ENCODE results near the gene KRTAP1-5. TPM values are rescaled to one million over a fixed set of nuclear protein-coding genes. Genes with fewer than 3 reads are reported as not detected.

KRTAP1-5 gene, protein sequence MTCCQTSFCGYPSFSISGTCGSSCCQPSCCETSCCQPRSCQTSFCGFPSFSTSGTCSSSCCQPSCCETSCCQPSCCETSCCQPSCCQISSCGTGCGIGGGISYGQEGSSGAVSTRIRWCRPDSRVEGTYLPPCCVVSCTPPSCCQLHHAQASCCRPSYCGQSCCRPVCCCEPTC
- not detected for total RNA-seq

DNA sequence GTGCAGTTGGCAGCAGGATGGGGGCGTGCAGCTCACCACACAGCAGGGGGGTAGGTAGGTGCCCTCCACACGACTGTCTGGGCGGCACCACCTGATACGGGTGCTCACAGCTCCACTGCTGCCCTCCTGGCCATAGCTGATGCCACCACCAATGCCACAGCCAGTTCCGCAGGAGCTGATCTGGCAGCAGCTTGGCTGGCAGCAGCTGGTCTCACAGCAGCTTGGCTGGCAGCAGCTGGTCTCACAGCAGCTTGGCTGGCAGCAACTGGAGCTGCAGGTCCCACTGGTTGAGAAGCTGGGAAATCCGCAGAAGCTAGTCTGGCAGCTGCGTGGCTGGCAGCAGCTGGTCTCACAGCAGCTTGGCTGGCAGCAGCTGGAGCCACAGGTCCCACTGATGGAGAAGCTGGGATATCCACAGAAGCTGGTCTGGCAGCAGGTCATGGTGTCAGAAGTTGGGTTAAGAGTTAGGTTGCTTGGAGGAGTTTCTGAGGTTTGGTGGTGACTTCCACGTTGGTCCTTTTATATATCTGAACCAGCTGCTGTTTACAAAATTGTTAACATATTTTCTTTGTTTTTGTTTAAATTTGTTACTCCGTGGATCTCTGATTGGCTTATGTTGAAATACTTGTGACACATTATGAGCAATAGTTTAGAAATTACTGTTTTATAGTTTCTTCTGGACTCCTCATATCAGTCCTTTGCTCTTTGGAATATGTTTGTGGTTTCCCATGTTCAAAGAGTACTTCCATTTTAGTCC, at the start of gene KRTAP1-5:
Gene KRTAP1-5 (minus strand): TSS at position 494 of the 757 bp plus-strand sequence. CDS start 53 bp downstream, at position 441.

DNA sequence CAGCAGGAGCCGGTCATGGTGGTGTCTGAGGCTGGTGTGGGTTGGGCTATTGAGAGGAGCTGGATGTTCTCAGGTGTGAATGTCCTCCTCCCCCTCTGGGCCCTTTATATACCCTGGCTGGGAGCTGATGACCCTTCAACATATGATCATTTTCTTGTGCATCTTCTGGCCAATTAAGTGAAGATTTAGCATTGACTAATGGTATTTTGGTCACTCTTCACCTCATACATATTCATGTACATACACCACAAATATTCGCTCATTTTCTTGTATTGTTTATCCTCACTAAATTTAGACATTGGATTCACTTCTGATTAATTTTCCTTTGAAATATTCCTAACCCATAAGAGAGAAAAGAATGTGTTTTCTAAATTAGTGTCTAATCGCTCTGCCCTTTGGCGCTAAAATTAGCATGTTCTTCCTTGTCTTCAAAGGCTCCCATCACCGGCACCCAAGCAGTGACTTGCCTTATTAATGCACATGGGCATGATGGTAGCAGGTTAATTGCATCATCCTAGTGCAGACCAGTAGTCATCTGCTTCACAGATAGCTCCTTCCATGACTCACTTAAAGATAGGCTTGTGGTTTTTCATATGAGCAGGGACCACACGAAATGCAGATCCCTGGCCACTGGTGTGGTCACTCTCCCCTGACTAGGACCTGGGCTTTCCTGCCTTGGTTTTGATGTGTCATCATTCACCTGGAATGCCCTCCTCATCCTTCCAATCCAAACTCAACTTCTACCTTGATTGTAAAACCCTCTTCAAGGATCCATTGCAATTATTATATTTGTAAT, 39.0 kb upstream of the KRTAP1-5 start, which contains the start of gene KRTAP2-4:
Gene KRTAP2-4 (minus strand): TSS at position 51 of the 796 bp plus-strand sequence. CDS start 34 bp downstream, at position 17.

DNA sequence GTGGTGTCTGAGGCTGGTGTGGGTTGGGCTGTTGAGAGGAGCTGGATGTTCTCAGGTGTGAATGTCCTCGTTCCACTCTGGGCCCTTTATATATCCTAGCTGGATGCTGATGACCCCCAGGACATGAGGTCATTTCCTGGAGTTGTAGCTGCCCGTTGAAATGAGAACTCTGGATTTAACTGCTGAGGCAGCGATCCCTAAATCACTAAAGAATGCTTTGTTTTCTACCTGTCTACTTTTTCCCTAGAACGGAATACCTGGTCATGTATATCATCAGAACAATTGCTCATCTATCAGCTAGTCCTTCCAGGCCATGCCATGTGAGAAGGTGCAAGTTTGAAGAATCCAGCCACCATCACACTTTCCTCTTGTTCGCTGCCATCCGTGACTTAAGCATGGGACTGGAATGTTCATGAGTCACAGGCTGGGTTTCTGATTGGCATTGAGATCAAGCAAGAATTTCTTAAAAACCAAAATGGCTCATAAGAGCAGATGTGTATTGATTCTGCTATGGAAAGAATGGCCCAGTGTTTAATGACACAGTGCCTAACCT, 33.1 kb upstream of the KRTAP1-5 start, which contains the start of gene KRTAP2-3:
Gene KRTAP2-3 (minus strand): TSS at position 63 of the 553 bp plus-strand sequence. CDS start 64 bp downstream, outside the sequence.

DNA sequence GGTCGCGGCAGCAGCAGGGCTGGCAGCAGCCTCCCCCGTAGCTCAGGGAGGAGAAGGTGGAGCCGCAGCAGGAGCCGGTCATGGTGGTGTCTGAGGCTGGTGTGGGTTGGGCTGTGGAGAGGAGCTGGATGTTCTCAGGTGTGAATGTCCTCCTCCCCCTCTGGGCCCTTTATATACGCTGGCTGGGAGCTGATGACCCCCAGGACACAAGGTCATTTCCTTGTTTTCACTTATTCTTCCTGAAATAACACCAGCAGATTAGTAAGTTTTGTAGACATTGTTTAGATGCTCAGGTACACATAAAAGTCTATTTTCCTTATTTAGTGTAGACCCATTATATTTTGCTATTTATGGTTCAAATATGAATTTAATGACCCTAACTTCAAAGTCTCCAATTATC, 28.1 kb upstream of the KRTAP1-5 start, which contains the start of gene KRTAP2-2:
Gene KRTAP2-2 (minus strand): TSS at position 101 of the 400 bp plus-strand sequence. CDS start 19 bp downstream, at position 82.

DNA sequence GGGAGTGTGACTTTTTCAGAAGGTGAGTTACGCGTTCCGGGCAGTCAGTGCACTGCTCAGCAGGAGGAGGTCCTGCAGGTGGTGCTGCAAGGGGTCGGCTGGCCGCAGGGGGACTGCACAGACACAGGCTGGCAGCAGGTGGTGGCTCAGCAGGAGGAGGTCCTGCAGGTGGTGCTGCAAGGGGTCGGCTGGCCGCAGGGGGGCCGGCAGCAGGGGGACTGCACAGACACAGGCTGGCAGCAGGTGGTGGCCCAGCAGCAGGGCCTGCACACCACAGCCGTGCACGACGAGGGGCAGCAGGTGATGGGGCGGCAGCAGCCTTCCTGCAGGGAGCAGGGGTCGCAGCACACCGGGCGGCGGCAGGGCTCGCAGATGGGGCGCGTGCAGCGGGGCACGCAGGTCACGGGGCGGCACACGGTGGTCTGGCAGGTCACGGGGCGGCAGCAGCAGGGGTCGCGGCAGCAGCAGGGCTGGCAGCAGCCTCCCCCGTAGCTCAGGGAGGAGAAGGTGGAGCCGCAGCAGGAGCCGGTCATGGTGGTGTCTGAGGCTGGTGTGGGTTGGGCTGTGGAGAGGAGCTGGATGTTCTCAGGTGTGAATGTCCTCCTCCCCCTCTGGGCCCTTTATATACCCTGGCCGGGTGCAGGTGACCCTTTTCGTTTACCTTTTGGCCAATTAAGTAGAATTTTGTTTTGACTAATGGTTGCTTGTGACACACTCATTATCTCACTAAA, 19.9 kb upstream of the KRTAP1-5 start, which contains the start of gene KRTAP2-1:
Gene KRTAP2-1 (minus strand): TSS at position 582 of the 731 bp plus-strand sequence. CDS start 49 bp downstream, at position 533.

DNA sequence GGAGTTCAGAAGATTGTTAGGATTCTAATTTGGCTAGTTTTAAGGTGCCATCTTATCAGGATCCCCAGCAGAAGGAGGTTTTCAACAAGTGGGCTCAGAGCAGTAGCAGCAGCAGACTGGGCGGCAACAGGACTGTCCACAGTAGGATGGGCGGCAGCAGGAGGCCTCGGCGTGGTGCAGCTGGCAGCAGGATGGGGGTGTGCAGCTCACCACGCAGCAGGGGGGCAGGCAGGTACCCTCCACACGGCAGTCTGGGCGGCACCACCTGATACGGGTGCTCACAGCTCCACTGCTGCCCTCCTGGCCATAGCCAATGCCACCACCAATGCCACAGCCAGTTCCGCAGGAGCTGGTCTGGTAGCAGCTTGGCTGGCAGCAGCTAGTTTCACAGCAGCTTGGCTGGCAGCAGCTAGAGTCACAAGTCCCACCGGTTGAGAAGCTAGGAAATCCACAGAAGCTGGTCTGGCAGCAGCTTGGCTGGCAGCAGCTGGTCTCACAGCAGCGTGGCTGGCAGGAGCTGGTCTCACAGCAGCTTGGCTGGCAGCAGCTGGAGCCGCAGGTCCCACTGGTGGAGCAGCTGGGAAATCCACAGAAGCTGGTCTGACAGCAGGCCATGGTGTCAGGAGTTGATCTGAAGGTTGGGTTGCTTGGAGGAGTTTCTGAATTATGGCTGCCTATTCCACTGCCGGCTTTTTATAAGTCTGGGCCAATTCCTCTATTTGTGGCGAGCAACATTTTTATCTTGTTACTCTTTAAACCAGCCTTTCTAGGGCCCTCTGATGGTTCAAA, 14.0 kb upstream of the KRTAP1-5 start, which contains the start of gene KRTAP1-1:
Gene KRTAP1-1 (minus strand): TSS at position 668 of the 789 bp plus-strand sequence. CDS start 53 bp downstream, at position 615.

DNA sequence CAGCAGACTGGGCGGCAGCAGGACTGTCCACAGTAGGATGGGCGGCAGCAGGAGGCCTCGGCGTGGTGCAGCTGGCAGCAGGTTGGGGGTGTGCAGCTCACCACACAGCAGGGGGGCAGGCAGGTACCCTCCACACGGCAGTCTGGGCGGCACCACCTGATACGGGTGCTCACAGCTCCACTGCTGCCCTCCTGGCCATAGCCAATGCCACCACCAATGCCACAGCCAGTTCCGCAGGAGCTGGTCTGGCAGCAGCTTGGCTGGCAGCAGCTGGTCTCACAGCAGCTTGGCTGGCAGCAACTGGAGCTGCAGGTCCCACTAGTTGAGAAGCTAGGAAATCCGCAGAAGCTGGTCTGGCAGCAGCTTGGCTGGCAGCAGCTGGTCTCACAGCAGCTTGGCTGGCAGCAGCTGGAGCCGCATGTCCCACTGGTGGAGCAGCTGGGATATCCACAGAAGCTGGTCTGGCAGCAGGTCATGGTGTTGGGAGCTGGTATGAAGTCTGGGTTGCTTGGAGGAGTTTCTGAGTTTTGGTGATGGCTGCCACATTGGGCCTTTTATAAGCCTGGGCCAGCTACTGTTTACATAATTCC, 7.4 kb upstream of the KRTAP1-5 start, which contains the start of gene KRTAP1-3:
Gene KRTAP1-3 (minus strand): TSS at position 529 of the 590 bp plus-strand sequence. CDS start 53 bp downstream, at position 476.

DNA sequence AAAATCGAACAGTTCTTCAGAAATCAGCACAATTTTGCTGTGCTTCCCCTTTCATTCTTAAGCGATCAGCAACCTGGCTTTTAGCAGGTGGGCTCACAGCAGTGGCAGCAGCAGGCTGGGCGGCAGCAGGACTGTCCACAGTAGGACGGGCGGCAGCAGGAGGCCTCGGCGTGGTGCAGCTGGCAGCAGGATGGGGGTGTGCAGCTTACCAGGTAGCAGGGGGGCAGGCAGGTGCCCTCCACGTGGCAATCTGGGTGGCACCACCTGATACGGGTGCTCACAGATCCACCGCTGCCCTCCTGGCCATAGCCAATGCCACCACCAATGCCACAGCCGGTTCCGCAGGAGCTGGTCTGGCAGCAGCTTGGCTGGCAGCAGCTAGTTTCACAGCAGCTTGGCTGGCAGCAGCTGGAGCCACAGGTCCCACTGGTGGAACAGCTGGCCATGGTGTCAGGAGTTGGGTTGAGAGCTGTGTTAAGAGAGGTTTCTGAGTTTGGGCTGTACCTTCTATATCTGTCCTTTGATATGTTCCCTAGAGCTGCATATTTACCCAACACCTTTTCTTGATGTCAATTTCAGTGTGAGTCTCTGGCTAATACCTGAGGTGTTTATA, 2.7 kb upstream of the KRTAP1-5 start, which contains the start of gene KRTAP1-4:
Gene KRTAP1-4 (minus strand): TSS at position 563 of the 613 bp plus-strand sequence. CDS start 117 bp downstream, at position 446.

DNA sequence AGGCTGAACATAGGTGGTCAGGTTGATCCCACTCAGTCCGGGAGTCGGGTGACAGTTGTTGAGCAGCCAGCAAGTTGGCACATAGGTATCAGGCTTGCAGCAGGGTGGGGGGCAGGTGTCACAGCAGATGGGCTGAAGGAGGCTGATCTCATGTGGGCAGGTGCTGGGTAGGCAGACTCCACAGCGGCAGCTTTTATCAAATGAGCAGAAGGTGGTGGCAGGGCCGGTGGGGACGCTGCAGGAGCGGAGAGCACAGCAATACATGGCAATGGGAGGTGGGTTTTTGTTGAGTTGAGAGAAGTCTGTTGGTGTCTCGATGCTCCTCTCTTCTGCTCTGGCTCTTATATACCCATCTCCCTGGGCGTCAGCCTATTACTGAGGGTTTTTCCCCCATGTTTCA, 18.2 kb downstream of the KRTAP1-5 start, which contains the start of gene KRTAP3-1:
Gene KRTAP3-1 (minus strand): TSS at position 318 of the 400 bp plus-strand sequence. CDS start 54 bp downstream, at position 264.

DNA sequence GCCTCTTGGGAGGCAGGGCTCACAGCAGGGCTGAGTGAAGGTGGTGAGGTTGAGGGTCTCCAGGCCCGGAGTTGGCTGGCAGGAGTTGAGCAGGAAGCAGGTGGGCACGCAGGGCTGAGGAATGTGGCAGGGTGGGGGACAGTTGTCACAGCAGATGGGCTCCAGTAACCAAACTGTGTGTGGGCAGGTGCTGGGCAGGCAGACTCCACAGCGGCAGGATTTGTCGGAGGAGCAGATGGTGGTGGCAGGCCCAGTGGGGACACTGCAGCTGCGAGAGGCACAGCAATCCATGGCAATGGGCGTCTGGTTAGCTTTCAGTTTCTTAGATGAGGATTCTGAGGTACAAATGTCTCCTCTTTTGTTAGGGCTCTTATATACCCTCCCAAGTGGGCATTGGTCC, 27.4 kb downstream of the KRTAP1-5 start, which contains the start of gene KRTAP3-2:
Gene KRTAP3-2 (minus strand): TSS at position 344 of the 400 bp plus-strand sequence. CDS start 53 bp downstream, at position 291.

DNA sequence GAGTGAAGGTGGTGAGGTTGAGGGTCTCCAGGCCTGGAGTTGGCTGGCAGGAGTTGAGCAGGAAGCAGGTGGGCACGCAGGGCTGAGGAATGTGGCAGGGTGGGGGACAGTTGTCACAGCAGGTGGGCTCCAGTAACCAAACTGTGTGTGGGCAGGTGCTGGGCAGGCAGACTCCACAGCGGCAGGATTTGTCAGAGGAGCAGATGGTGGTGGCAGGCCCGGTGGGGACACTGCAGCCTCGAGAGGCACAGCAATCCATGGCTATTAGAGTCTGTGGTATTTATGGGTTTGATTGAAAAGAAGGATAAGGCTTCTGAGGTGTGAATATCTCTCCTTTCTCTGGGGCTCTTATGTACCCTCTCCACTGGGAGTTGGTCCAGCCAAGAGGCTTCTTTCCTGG, 33.2 kb downstream of the KRTAP1-5 start, which contains the start of gene KRTAP3-3:
Gene KRTAP3-3 (minus strand): TSS at position 326 of the 400 bp plus-strand sequence. CDS start 67 bp downstream, at position 259.

DNA sequence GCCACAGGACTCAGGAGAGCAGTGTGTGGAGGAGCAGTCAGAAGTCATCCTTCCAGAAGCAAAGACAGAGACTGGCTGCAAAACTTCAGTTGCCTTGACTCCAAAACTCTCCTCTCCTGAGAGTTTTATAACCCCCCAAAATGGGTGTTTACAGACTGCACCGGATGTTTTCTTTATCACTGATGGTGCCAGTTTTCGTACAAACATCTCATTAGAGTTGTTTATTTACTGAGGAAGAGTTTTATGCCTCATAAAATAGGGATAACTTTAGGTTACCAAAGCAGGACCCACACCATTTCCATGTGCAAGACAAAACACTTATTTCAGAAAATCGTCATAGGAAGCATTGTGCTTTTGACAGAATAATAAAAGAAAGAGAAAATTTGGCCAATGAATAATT, 42.8 kb downstream of the KRTAP1-5 start, which contains the start of gene KRT40:
Gene KRT40 (minus strand): TSS at position 101 of the 400 bp plus-strand sequence. CDS start 53 bp downstream, at position 48.

Small RNA genes within 50 kb of the gene (small RNA-seq; reads per million reads assigned to genes)
- not detected for gene KRTAP3-4P

Other genes starting within 250 kb of the KRTAP1-5 start
- gene KRT27, start 244.7 kb downstream of the KRTAP1-5 start, total RNA-seq, result not detected
- gene KRT28, start 227.2 kb downstream of the KRTAP1-5 start, total RNA-seq, result not detected
- 2.8 TPM for gene KRT10, start 204.6 kb downstream of the KRTAP1-5 start, total RNA-seq
- gene KRT12, start 160.0 kb downstream of the KRTAP1-5 start, total RNA-seq, result not detected
- not detected for gene KRT20, start 142.0 kb downstream of the KRTAP1-5 start, total RNA-seq
- 0.46 TPM for gene KRT23, start 89.6 kb downstream of the KRTAP1-5 start, total RNA-seq
- gene KRT39, start 60.3 kb downstream of the KRTAP1-5 start, total RNA-seq, result not detected
- gene KRT40, start 42.9 kb downstream of the KRTAP1-5 start, total RNA-seq, result not detected
- gene KRTAP3-3, start 33.0 kb downstream of the KRTAP1-5 start, total RNA-seq, result not detected
- gene KRTAP3-2, start 27.3 kb downstream of the KRTAP1-5 start, total RNA-seq, result not detected
- not detected for gene KRTAP3-1, start 18.1 kb downstream of the KRTAP1-5 start, total RNA-seq
- not detected for gene KRTAP1-4, start 3.0 kb upstream of the KRTAP1-5 start, total RNA-seq
- not detected for gene KRTAP1-3, start 7.7 kb upstream of the KRTAP1-5 start, total RNA-seq
- gene KRTAP1-1, start 14.2 kb upstream of the KRTAP1-5 start, total RNA-seq, result not detected
- gene KRTAP2-1, start 20.1 kb upstream of the KRTAP1-5 start, total RNA-seq, result not detected
- gene KRTAP2-2, start 28.0 kb upstream of the KRTAP1-5 start, total RNA-seq, result not detected
- gene KRTAP2-3, start 32.9 kb upstream of the KRTAP1-5 start, total RNA-seq, result not detected
- not detected for gene KRTAP2-4, start 38.7 kb upstream of the KRTAP1-5 start, total RNA-seq
- gene KRTAP4-7, start 56.9 kb upstream of the KRTAP1-5 start, total RNA-seq, result not detected
- not detected for gene KRTAP4-8, start 70.9 kb upstream of the KRTAP1-5 start, total RNA-seq
- not detected for gene KRTAP4-16, start 75.0 kb upstream of the KRTAP1-5 start, total RNA-seq
- gene KRTAP4-9, start 78.2 kb upstream of the KRTAP1-5 start, total RNA-seq, result not detected
- gene KRTAP4-11, start 91.2 kb upstream of the KRTAP1-5 start, total RNA-seq, result not detected
- gene KRTAP4-12, start 97.0 kb upstream of the KRTAP1-5 start, total RNA-seq, result not detected
- gene KRTAP4-6, start 113.3 kb upstream of the KRTAP1-5 start, total RNA-seq, result not detected
- not detected for gene KRTAP4-5, start 122.6 kb upstream of the KRTAP1-5 start, total RNA-seq
- not detected for gene KRTAP4-4, start 133.5 kb upstream of the KRTAP1-5 start, total RNA-seq
- not detected for gene KRTAP4-3, start 141.0 kb upstream of the KRTAP1-5 start, total RNA-seq
- not detected for gene KRTAP4-2, start 151.0 kb upstream of the KRTAP1-5 start, total RNA-seq
- gene KRTAP4-1, start 157.7 kb upstream of the KRTAP1-5 start, total RNA-seq, result not detected
- gene KRTAP9-1, start 162.7 kb upstream of the KRTAP1-5 start, total RNA-seq, result not detected
- gene KRTAP9-2, start 199.4 kb upstream of the KRTAP1-5 start, total RNA-seq, result not detected
- not detected for gene KRTAP9-3, start 205.2 kb upstream of the KRTAP1-5 start, total RNA-seq
- gene KRTAP9-8, start 210.8 kb upstream of the KRTAP1-5 start, total RNA-seq, result not detected
- gene KRTAP9-4, start 222.5 kb upstream of the KRTAP1-5 start, total RNA-seq, result not detected
- not detected for gene KRTAP9-9, start 228.2 kb upstream of the KRTAP1-5 start, total RNA-seq
- not detected for gene KRTAP9-6, start 238.2 kb upstream of the KRTAP1-5 start, total RNA-seq
- not detected for gene KRTAP9-7, start 248.5 kb upstream of the KRTAP1-5 start, total RNA-seq

Data from diencephalon (tissue), 1 donor.